ENCODE results near the gene TRABD2A. TPM values are rescaled to one million over a fixed set of nuclear protein-coding genes. Genes with fewer than 3 reads are reported as not detected.

TRABD2A gene
- total RNA-seq, 2 experiments from 2014 or later: 1.6 to 1.9 TPM

DNA sequence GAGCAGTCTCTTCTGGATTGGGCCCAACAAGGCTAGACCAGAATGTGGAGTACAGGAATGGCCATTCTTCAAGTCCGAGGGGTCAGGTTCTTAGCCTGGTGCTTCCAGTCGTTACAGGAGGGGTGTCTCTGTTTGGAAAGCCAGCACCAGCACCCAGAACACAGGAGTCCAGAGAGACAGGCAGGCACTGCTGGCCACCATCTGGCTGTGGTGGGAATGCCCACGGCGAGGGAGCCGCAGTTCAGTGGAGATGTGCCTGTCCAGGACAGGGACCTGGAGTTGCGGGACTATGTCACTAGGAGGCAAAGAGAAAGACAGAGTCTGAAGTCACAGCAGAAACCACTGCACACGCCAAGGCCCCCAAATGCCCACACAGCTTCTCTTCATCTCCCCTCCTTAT, 59.1 kb downstream of the TRABD2A start:
- Histone ChIP-seq H3K9me3 (ENCODE audit: low read length) (no peaks in the 10 kb centered on the region), H3K36me3 (ENCODE audit: insufficient read depth, low read length) (no peaks in the 10 kb centered on the region), H3K79me2 (ENCODE audit: insufficient read depth, low read depth, low read length) (no peaks in the 10 kb centered on the region), H3K9me2 (ENCODE audit: insufficient read depth, low read length) (no peaks in the 10 kb centered on the region), H3K4me2 (ENCODE audit: low read length) (no peak overlapping the region), H3K27ac (ENCODE audit: low read depth, low read length, poor library complexity, severe bottlenecking) (no peak overlapping the region), H3K4me3 (ENCODE audit: low read depth, low read length, poor library complexity, severe bottlenecking) (no peak overlapping the region), H2AFZ (ENCODE audit: low read length) (no peak overlapping the region), H3K4me1 (ENCODE audit: insufficient read depth, low read length, poor library complexity, severe bottlenecking) (peaks cover 39% of the 10 kb centered on the region), H4K20me1 (ENCODE audit: insufficient read depth, low read length) (no peaks in the 10 kb centered on the region)
- CTCF ChIA-PET (ENCODE audit: unreplicated experiment): no interaction called here
- no peak for DNase-seq (ENCODE audit: low spot score)
- intact Hi-C loops (cut with micrococcal nuclease; ENCODE audit: unreplicated experiment): no loop called here
- POLR2A ChIA-PET: no interaction called here
- TF ChIP-seq, protein P1, sequence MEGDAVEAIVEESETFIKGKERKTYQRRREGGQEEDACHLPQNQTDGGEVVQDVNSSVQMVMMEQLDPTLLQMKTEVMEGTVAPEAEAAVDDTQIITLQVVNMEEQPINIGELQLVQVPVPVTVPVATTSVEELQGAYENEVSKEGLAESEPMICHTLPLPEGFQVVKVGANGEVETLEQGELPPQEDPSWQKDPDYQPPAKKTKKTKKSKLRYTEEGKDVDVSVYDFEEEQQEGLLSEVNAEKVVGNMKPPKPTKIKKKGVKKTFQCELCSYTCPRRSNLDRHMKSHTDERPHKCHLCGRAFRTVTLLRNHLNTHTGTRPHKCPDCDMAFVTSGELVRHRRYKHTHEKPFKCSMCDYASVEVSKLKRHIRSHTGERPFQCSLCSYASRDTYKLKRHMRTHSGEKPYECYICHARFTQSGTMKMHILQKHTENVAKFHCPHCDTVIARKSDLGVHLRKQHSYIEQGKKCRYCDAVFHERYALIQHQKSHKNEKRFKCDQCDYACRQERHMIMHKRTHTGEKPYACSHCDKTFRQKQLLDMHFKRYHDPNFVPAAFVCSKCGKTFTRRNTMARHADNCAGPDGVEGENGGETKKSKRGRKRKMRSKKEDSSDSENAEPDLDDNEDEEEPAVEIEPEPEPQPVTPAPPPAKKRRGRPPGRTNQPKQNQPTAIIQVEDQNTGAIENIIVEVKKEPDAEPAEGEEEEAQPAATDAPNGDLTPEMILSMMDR (conservative IDR thresholded peaks at IDR 0.05; ENCODE audit: low read length): no peak
- TF ChIP-seq EZH2phosphoT487 (IDR thresholded peaks at IDR 0.05; ENCODE audit: borderline replicate concordance, low read depth, low read length): no peak
- BruUV-seq (replicated peaks): no TSS peak

DNA sequence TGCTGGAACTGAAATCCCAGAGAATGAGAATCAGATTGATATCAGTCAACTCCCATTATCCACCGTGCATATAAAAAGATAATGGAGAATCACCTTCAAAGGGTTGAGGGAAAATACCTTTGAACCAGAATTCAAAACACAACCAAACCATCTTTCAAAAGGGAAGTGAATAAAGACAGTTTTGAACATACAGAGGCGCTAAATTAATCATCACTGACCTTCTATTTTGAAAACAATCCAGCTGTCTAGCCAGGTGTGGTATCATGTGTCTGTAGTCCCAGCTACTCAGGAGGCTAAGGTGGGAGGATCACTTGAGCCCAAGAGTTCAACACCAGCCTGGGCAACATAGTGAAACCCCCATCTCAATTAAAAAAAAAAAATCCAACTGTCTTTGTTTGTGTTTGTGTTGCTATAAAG, 63.6 kb downstream of the TRABD2A start:
- Histone ChIP-seq H3K27ac (ENCODE audit: low read depth, low read length, poor library complexity, severe bottlenecking) (peak overlapping the region; percentile 85), H3K9me3 (ENCODE audit: low read length) (no peaks in the 10 kb centered on the region), H2AFZ (ENCODE audit: low read length) (peak overlapping the region; percentile 35; the same call in 1 of the 2 replicates), H3K36me3 (ENCODE audit: insufficient read depth, low read length) (no peaks in the 10 kb centered on the region), H3K4me1 (ENCODE audit: insufficient read depth, low read length, poor library complexity, severe bottlenecking) (peaks cover 65% of the 10 kb centered on the region), H3K9me2 (ENCODE audit: insufficient read depth, low read length) (no peaks in the 10 kb centered on the region), H3K79me2 (ENCODE audit: insufficient read depth, low read depth, low read length) (no peaks in the 10 kb centered on the region), H4K20me1 (ENCODE audit: insufficient read depth, low read length) (no peaks in the 10 kb centered on the region), H3K4me2 (ENCODE audit: low read length) (peak overlapping the region; percentile 67), H3K4me3 (ENCODE audit: low read depth, low read length, poor library complexity, severe bottlenecking) (peak overlapping the region; percentile 25)
- intact Hi-C loops (cut with micrococcal nuclease; ENCODE audit: unreplicated experiment): loop anchor here (2.0 to 5.0 kb wide), 2 partner anchors 72 to 195 kb away; no protein-coding TSS in a partner anchor
- no TSS peak for BruUV-seq (replicated peaks)
- TF ChIP-seq, protein P1 (conservative IDR thresholded peaks at IDR 0.05; ENCODE audit: low read length): no peak
- no peak for TF ChIP-seq EZH2phosphoT487 (IDR thresholded peaks at IDR 0.05; ENCODE audit: borderline replicate concordance, low read depth, low read length)
- ChIA-PET POLR2A (interaction anchor here (0.6 to 1.4 kb wide), 8 partner anchors 15 to 358 kb away, joined by 3 to 5 read pairs (median 4); partner anchors contain the start of gene SUCLG1), CTCF (ENCODE audit: unreplicated experiment) (no interaction called here)
- DNase-seq (ENCODE audit: low spot score): peak; percentile 83

DNA sequence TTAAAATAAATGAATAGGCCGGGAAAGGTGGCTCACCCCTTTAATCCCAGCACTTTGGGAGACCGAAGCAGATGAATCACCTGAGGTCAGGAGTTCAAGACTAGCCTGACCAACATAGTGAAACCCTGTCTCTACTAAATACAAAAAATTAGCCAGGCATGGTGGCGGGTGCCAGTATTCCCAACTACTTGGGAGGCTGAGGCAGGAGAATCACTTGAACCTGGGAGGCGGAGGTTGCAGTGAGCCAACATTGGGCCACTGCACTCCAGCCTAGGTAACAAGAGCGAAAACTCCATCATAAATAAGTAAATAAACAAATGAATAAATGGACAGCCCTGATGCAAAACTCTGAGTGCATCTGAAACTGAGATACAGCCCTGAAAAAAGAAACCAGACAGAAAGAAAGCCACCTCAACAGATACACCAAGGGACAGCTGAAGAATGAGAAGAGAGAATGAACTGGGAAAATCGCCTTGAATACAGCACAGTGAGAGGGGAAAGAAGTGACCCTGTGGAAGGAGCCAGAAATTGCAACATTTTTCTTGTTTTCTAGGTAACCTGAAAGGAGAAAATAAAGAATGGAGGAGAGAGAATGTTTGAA, 64.4 kb downstream of the TRABD2A start:
- Histone ChIP-seq H2AFZ (ENCODE audit: low read length) (peak overlapping the region; percentile 35; the same call in 1 of the 2 replicates), H3K9me2 (ENCODE audit: insufficient read depth, low read length) (no peaks in the 10 kb centered on the region), H3K36me3 (ENCODE audit: insufficient read depth, low read length) (no peaks in the 10 kb centered on the region), H4K20me1 (ENCODE audit: insufficient read depth, low read length) (no peaks in the 10 kb centered on the region), H3K9me3 (ENCODE audit: low read length) (no peaks in the 10 kb centered on the region), H3K4me3 (ENCODE audit: low read depth, low read length, poor library complexity, severe bottlenecking) (peak overlapping the region; percentile 25), H3K79me2 (ENCODE audit: insufficient read depth, low read depth, low read length) (no peaks in the 10 kb centered on the region), H3K4me1 (ENCODE audit: insufficient read depth, low read length, poor library complexity, severe bottlenecking) (peaks cover 65% of the 10 kb centered on the region), H3K4me2 (ENCODE audit: low read length) (peak overlapping the region; percentile 67), H3K27ac (ENCODE audit: low read depth, low read length, poor library complexity, severe bottlenecking) (peak overlapping the region; percentile 85)
- BruUV-seq (replicated peaks): no TSS peak
- intact Hi-C loops (cut with micrococcal nuclease; ENCODE audit: unreplicated experiment): loop anchor here (2.0 to 5.0 kb wide), 2 partner anchors 72 to 196 kb away; no protein-coding TSS in a partner anchor
- TF ChIP-seq EZH2phosphoT487 (IDR thresholded peaks at IDR 0.05; ENCODE audit: borderline replicate concordance, low read depth, low read length): no peak
- TF ChIP-seq, protein P1 (conservative IDR thresholded peaks at IDR 0.05; ENCODE audit: low read length): no peak
- DNase-seq (ENCODE audit: low spot score): peak; percentile 32
- CTCF ChIA-PET (ENCODE audit: unreplicated experiment): no interaction called here
- POLR2A ChIA-PET: interaction anchor here (0.6 to 1.4 kb wide), 3 partner anchors 15 to 389 kb away, joined by 3 to 5 read pairs (median 3); no protein-coding TSS in a partner anchor
